A549 (cell line): ENCODE data around the gene ABI3BP. TPM values are rescaled to one million over a fixed set of nuclear protein-coding genes. Genes with fewer than 3 reads are reported as not detected.

Experiments used
- ATAC-seq, 2 experiments: fragments of 200-7000 bp in 1 of 2; fragments of >200 bp in 1 of 2; cut with Nextera tagmentation in 1 of 2; cut with Tn5 transposase in 1 of 2; 3 replicates each; pipeline versions ENCODE4 v1.8.0 to v1.9.1; 2018 to 2020; ENCODE audit warnings: mild to moderate bottlenecking in 1 of 2, moderate library complexity in 1 of 2
- CTCF ChIA-PET: fragments of 300-600 bp; sonication (Branson Sonifier 250); formaldehyde crosslinking; extraction: SDS; loops from one replicate; lab custom pipeline; 2021; ENCODE audit warnings: antibody characterized with exemption, inconsistent platforms; lab: Yijun Ruan, JAX
- POLR2A ChIA-PET: fragments of 350-600 bp; formaldehyde crosslinking; extraction: SDS; loops from one replicate; lab custom pipeline; 2021; ENCODE audit warnings: antibody characterized with exemption, inconsistent platforms; lab: Yijun Ruan, JAX
- DNase-seq, 2 experiments: peaks; one replicate each; pipeline versions ENCODE4 v3.0.0 to v3.0.0-alpha.2; 2011 to 2016; ENCODE audit warnings: low read depth in 1 of 2, low spot score in 1 of 2
- FAIRE-seq: peaks from 2 replicates; lab custom pipeline; 2011; peaks lifted over from hg19 to GRCh38; lab: Jason Lieb, UNC
- H3K27ac ChIP-seq, 2 experiments: fragments of >200 bp; sonication (Bioruptor Twin); formaldehyde crosslinking; 3 replicates each; pipeline ENCODE4 v1.5.1; 2016 to 2017
- H3K4me1 ChIP-seq: fragments of >200 bp; sonication (Bioruptor Twin); formaldehyde crosslinking; 3 replicates; pipeline ENCODE4 v1.6.1; 2016
- H3K4me2 ChIP-seq: fragments of >200 bp; sonication (Bioruptor Twin); formaldehyde crosslinking; 3 replicates; pipeline ENCODE4 v1.6.1; 2016
- H3K4me3 ChIP-seq: fragments of >200 bp; sonication (Bioruptor Twin); formaldehyde crosslinking; 3 replicates; pipeline ENCODE4 v1.5.1; 2016
- H3K9me3 ChIP-seq: fragments of >200 bp; sonication (Bioruptor Twin); formaldehyde crosslinking; 3 replicates; pipeline ENCODE4 v1.6.1; 2016
- ATOH8 ChIP-seq: fragments of 250-450 bp; sonication (Bioruptor Pico); IDR thresholded peaks from 2 replicates; pipeline ENCODE4 v1.5.0; 2020; ENCODE audit warnings: low read depth, mild to moderate bottlenecking, moderate library complexity
- CBX8 ChIP-seq: fragments of 200-600 bp; sonication (generic); IDR thresholded peaks from 2 replicates; pipeline ENCODE4 v1.6.1; 2016
- ESRRA ChIP-seq: fragments of 150-350 bp; IDR thresholded peaks from 2 replicates; pipeline ENCODE4 v1.6.1; 2014; ENCODE audit warnings: mild to moderate bottlenecking, low read length, borderline replicate concordance
- FOSB ChIP-seq: fragments of 250-450 bp; sonication (Bioruptor Pico); IDR thresholded peaks from 2 replicates; pipeline ENCODE4 v1.5.0; 2020; ENCODE audit warnings: mild to moderate bottlenecking, moderate library complexity
- HDAC2 ChIP-seq: fragments of 200-600 bp; sonication (generic); IDR thresholded peaks from 2 replicates; pipeline ENCODE4 v1.6.1; 2016
- HES2 ChIP-seq: fragments of >200 bp; sonication (Bioruptor Twin); formaldehyde crosslinking; IDR thresholded peaks from 2 replicates; pipeline ENCODE4 v1.6.1; 2016
- HMGXB4 ChIP-seq: fragments of 250-450 bp; sonication (Bioruptor Pico); IDR thresholded peaks from 2 replicates; pipeline ENCODE4 v1.5.0; 2021; ENCODE audit warnings: mild to moderate bottlenecking, moderate library complexity, borderline replicate concordance
- KDM5A ChIP-seq: fragments of 200-600 bp; sonication (generic); IDR thresholded peaks from 2 replicates; pipeline ENCODE4 v1.6.1; 2016; ENCODE audit warnings: antibody characterized with exemption, mild to moderate bottlenecking
- MAFK ChIP-seq: fragments of 450-650 bp; IDR thresholded peaks from 2 replicates; pipeline ENCODE4 v1.6.1; 2014; ENCODE audit not compliant: partially characterized antibody
- MAX ChIP-seq: IDR thresholded peaks from 2 replicates; pipeline ENCODE4 v1.6.1; 2012
- NPAS2 ChIP-seq: fragments of 250-450 bp; sonication (Bioruptor Pico); IDR thresholded peaks from 2 replicates; pipeline ENCODE4 v1.8.0; 2022; ENCODE audit warnings: mild to moderate bottlenecking, moderate library complexity, borderline replicate concordance
- NR3C1 ChIP-seq: fragments of >200 bp; sonication (Bioruptor Twin); formaldehyde crosslinking; IDR thresholded peaks from 3 replicates; pipeline ENCODE4 v1.6.1; 2017
- POLR2AphosphoS2 ChIP-seq: conservative IDR thresholded peaks from 2 replicates; pipeline ENCODE4 v1.6.1; 2012; ENCODE audit warnings: low read length, improper control_type of control experiment, inconsistent platforms
- RAD21 ChIP-seq, 2 experiments: fragments of >200 bp in 1 of 2; sonication (Bioruptor Twin) in 1 of 2; formaldehyde crosslinking in 1 of 2; IDR thresholded peaks in 1 of 2; conservative IDR thresholded peaks in 1 of 2; 2 replicates in 1 of 2; 3 replicates in 1 of 2; pipeline ENCODE4 v1.6.1; 2012 to 2018; ENCODE audit warnings: inconsistent platforms in 1 of 2
- RCOR1 ChIP-seq: fragments of 150-350 bp; IDR thresholded peaks from 2 replicates; pipeline ENCODE4 v1.6.1; 2014; ENCODE audit warnings: antibody characterized with exemption, low read length, low read depth
- REST ChIP-seq: fragments of 200-600 bp; sonication (generic); IDR thresholded peaks from 2 replicates; pipeline ENCODE4 v1.6.1; 2016; ENCODE audit warnings: antibody characterized with exemption, mild to moderate bottlenecking, moderate library complexity
- USF2 ChIP-seq: fragments of 450-650 bp; IDR thresholded peaks from 2 replicates; pipeline ENCODE4 v1.6.1; 2014; ENCODE audit warnings: antibody characterized with exemption
- ZFP36 ChIP-seq: fragments of 450-650 bp; IDR thresholded peaks from 2 replicates; pipeline ENCODE4 v1.6.1; 2014; ENCODE audit warnings: borderline replicate concordance; ENCODE audit not compliant: partially characterized antibody
- WGBS: methylation state at CpG from one replicate; pipeline ENCODE4 v1.1.6; 2017; ENCODE audit errors: missing lambda C conversion rate; 5-methylcytosine and 5-hydroxymethylcytosine counted together
- polyA plus RNA-seq, 4 experiments: library from polyadenylated mRNA; depleted of rRNA in 3 of 4; stranded (reverse); fragments of >200 nt; fragmentation: RNase III in 1 of 4; extraction: RNeasy Plus Mini Kit Qiagen cat#74134 plus additional on column Dnase treatment in 1 of 4; gene quantifications; 2 replicates in 3 of 4; 3 replicates in 1 of 4; pipeline ENCODE4 v1.2.3, GENCODE V29; 2011 to 2017

The ABI3BP gene
- polyA plus RNA-seq, 2 of the 4 experiments (the other 2 are of a cell fraction), result 1.3 to 1.8 TPM

- DNase-seq (no peak), FAIRE-seq (no peak), ATAC-seq (no peak)
- H3K4me2 ChIP-seq, result no peak overlapping the region
- no peak overlapping the region for H3K4me3 ChIP-seq
- H3K9me3 ChIP-seq, result no peaks in the 10 kb centered on the region; the same call in 2 of the 3 replicates
- no peak for TF ChIP-seq CBX8
- no peak for TF ChIP-seq KDM5A
- no peak for TF ChIP-seq HMGXB4 (CRISPR knock-in tag)
- no peak for TF ChIP-seq ATOH8
- no peak for TF ChIP-seq NR3C1
- TF ChIP-seq REST, result no peak
- no peak for TF ChIP-seq HDAC2
- no peak for TF ChIP-seq MAFK
- no peak for TF ChIP-seq MAX
- TF ChIP-seq HES2, result no peak
- TF ChIP-seq NPAS2 (CRISPR knock-in tag), result no peak
- no peak for TF ChIP-seq RCOR1
- TF ChIP-seq ESRRA, result no peak
- no peak for TF ChIP-seq ZFP36
- TF ChIP-seq FOSB (CRISPR knock-in tag), result no peak
- no peak for TF ChIP-seq RAD21 (conservative IDR thresholded peaks at IDR 0.05 in 1 of 2, IDR thresholded peaks at IDR 0.05 in 1 of 2)
- TF ChIP-seq USF2, result no peak
- ChIA-PET CTCF (no interaction called here), POLR2A (no interaction called here)
- no peak overlapping the region for H3K27ac ChIP-seq
- peaks cover 21% of the 10 kb centered on the region for H3K4me1 ChIP-seq
- WGBS, result 71% methylated on average over 6 of the region's 6 CpGs
These were observed 24.0 kb downstream of the ABI3BP start for GRCh38 chr3:100968932-100969906.

- WGBS, result 84% methylated on average over 2 of the region's 2 CpGs
- no peak for FAIRE-seq
- H3K27ac ChIP-seq, result no peak overlapping the region
- no peak for TF ChIP-seq POLR2AphosphoS2
- TF ChIP-seq ZFP36, result no peak
- TF ChIP-seq, all 56 proteins: peak for 0
- ATAC-seq (no peak), DNase-seq (no peak)
- no peak overlapping the region for H3K4me3 ChIP-seq
- CTCF ChIA-PET, result no interaction called here
- H3K4me1 ChIP-seq, result no peaks in the 10 kb centered on the region
- POLR2A ChIA-PET, result no interaction called here
- H3K4me2 ChIP-seq, result no peak overlapping the region
- no peaks in the 10 kb centered on the region; the same call in 2 of the 3 replicates for H3K9me3 ChIP-seq
These were observed 26.4 kb downstream of the ABI3BP start for GRCh38 chr3:100966807-100967206.
